Colonic mucosa (tissue), 4 donors: Measurements from ENCODE around the gene SEMA6A. TPM values are rescaled to one million over a fixed set of nuclear protein-coding genes. Genes with fewer than 3 reads are reported as not detected.
A peak's percentile ranks its signal among the peaks of the same experiment; 100 is the strongest.

Source experiments
- DNase-seq: peaks from one replicate; pipeline ENCODE4 v3.0.0-alpha.2; 2020
- H3K27ac ChIP-seq: fragments of 200-600 bp; one replicate; pipeline ENCODE4 v1.8.0; 2021
- H3K27me3 ChIP-seq: fragments of 200-600 bp; one replicate; pipeline ENCODE4 v1.8.0; 2021
- H3K36me3 ChIP-seq: fragments of 200-600 bp; one replicate; pipeline ENCODE4 v1.8.0; 2021
- H3K4me1 ChIP-seq: fragments of 200-600 bp; one replicate; pipeline ENCODE4 v1.8.0; 2021; ENCODE audit warnings: mild to moderate bottlenecking
- H3K4me3 ChIP-seq: fragments of 200-600 bp; one replicate; pipeline ENCODE4 v1.8.0; 2021
- H3K9ac ChIP-seq, 2 donors: one replicate each; pipeline ENCODE4 v1.7.0; 2013; ENCODE audit warnings: control low read depth in 2 of 2, low read depth in 2 of 2, low read length in 2 of 2
- H3K9me3 ChIP-seq: fragments of 200-600 bp; one replicate; pipeline ENCODE4 v1.8.0; 2021
- intact Hi-C: fragments of 100-400 bp; cut with DNase I; formaldehyde crosslinking; loops from one replicate; pipeline ENCODE4 v1.14.1; 2022
- total RNA-seq, 2 donors: library from RNA; stranded (reverse); fragmentation: NEBNext Ultra II Directional in 1 of 2; extraction: Animal tissue kit (Norgen Biotek cat#: 25700) in 1 of 2; gene quantifications; one replicate each; pipeline ENCODE4 v1.2.1, GENCODE V29; 2021
- TF ChIP-seq, protein P1 (sequence below): fragments of 200-600 bp; IDR thresholded peaks from one replicate; pipeline ENCODE4 v1.8.0; 2022; ENCODE audit warnings: antibody characterized with exemption, mild to moderate bottlenecking
- donor health status: healthy.
- donor health status: DM: no; HTN: no; CAD: no.
- donor health status: DM: no; HTN: no; CAD: no.

The SEMA6A gene
- total RNA-seq, 2 donors from 2014 or later: 66.7 to 89.9 TPM

GRCh38 chr5:116576053-116576713 lies 1.6 kb upstream of the SEMA6A start:
- Histone ChIP-seq H3K4me3 (peak overlapping the region; percentile 76), H3K36me3 (no peaks in the 10 kb centered on the region), H3K9ac (peak overlapping the region; percentile 45 to 98), H3K27ac (peak overlapping the region; percentile 82), H3K9me3 (no peaks in the 10 kb centered on the region), H3K4me1 (no peaks in the 10 kb centered on the region), H3K27me3 (no peaks in the 10 kb centered on the region)
- DNase-seq: peak; percentile 71
- intact Hi-C loops: loop anchor here (5.0 kb wide), 1 partner anchor 371 kb away; no protein-coding TSS in a partner anchor
- TF ChIP-seq, protein P1, sequence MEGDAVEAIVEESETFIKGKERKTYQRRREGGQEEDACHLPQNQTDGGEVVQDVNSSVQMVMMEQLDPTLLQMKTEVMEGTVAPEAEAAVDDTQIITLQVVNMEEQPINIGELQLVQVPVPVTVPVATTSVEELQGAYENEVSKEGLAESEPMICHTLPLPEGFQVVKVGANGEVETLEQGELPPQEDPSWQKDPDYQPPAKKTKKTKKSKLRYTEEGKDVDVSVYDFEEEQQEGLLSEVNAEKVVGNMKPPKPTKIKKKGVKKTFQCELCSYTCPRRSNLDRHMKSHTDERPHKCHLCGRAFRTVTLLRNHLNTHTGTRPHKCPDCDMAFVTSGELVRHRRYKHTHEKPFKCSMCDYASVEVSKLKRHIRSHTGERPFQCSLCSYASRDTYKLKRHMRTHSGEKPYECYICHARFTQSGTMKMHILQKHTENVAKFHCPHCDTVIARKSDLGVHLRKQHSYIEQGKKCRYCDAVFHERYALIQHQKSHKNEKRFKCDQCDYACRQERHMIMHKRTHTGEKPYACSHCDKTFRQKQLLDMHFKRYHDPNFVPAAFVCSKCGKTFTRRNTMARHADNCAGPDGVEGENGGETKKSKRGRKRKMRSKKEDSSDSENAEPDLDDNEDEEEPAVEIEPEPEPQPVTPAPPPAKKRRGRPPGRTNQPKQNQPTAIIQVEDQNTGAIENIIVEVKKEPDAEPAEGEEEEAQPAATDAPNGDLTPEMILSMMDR: peak; percentile 67

DNA sequence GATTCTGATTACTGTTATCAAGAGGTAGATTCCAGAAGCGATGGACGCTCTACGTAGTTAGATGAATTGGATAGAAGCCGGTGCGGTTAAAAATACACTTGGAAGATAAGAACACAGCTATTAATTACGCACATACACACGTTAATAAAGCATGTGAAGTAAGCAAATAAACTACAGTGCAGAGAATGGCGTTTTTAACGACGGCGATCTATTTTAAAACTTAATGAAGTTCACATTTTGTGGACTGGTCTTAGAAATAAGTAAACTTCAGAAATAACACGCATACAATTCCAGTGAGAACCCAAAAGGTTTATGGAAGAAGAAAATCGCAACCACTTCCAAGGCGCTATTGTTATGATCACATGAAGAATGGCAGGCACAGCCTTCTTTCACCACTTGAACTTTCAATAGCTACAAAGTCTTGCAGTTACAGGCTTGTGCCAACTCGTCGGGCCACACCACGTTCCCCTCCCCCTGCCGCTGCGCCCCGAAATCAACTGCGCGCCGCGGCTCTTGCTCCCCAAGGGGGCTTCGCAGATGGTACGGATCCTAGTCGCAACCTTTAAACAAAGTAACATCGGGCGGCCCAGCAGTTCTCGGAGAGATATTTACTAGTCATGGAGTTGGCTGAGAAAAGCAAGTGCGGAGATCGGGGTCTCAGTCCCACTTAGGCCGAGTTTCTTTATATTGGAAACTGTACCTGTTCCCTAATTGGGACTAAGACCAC lies 866 bp upstream of the SEMA6A start:
- Histone ChIP-seq H3K27ac (peak overlapping the region; percentile 82), H3K36me3 (no peaks in the 10 kb centered on the region), H3K9me3 (no peaks in the 10 kb centered on the region), H3K4me3 (peak overlapping the region; percentile 76), H3K9ac (peak overlapping the region in 1 of 2 donors; percentile 98), H3K4me1 (no peaks in the 10 kb centered on the region), H3K27me3 (no peaks in the 10 kb centered on the region)
- peak; percentile 49 for DNase-seq
- TF ChIP-seq, protein P1: no peak
- intact Hi-C loops: loop anchor here (2.0 to 5.0 kb wide), 2 partner anchors 47 to 372 kb away; no protein-coding TSS in a partner anchor

DNA sequence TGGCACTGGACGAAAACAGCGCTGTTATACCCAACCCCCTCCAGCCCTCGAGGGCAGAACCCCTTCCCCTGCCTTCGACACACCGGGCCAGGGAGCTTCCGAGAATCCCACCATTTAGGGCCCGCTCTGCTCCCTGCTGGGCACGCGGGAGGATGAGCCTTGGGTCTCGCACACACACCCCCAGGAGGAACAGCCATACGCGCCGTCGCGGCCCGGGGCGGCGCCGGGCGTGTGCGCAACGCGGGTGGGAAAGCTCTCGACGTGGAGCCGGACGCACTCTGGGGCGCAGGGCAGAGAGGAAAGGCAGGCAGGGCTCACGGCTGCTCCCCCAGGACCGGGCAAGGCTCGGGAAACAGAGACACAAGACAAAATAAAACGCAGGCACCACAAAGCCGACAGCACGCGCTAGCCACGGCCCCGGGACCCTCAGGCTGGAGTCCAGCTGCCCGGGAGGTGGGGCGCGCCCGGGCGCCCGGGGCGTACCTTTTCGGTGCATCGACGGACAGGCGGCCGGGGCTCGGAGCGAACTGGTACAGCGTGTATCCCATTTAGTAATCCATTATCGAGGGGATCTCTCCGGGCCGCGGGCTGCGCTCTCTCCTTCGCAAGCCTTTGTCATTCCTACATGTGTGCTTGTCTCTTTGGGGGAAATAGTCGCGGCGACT lies 789 bp downstream of the SEMA6A start:
- TF ChIP-seq, protein P1: no peak
- intact Hi-C loops: loop anchor here (2.0 kb wide), 1 partner anchor 45 kb away; no protein-coding TSS in a partner anchor
- Histone ChIP-seq H3K9ac (peak overlapping the region; percentile 88 to 98), H3K36me3 (no peaks in the 10 kb centered on the region), H3K27me3 (no peaks in the 10 kb centered on the region), H3K4me1 (no peaks in the 10 kb centered on the region), H3K4me3 (peak overlapping the region; percentile 76), H3K9me3 (no peaks in the 10 kb centered on the region), H3K27ac (peak overlapping the region; percentile 82)
- peak; percentile 46 for DNase-seq

- H3K27me3 ChIP-seq: no peaks in the 10 kb centered on the region
- intact Hi-C loops: no loop called here
- H3K27ac ChIP-seq: peak overlapping the region; percentile 82
- peak overlapping the region; percentile 76 for H3K4me3 ChIP-seq
- TF ChIP-seq, protein P1: no peak
- no peaks in the 10 kb centered on the region for H3K9me3 ChIP-seq
- no peaks in the 10 kb centered on the region for H3K4me1 ChIP-seq
- peak overlapping the region; percentile 88 to 98 for H3K9ac ChIP-seq
- DNase-seq: peak; percentile 55
- H3K36me3 ChIP-seq: no peaks in the 10 kb centered on the region
These were observed 1.3 kb downstream of the SEMA6A start for GRCh38 chr5:116573279-116573701.
